ENCODE results near the gene OR1F1. TPM values are rescaled to one million over a fixed set of nuclear protein-coding genes. Genes with fewer than 3 reads are reported as not detected.

The OR1F1 gene
- total RNA-seq, 1 experiment from 2014 or later, result not detected

GRCh38 chr16:3147757-3148104, 40.3 kb upstream of the OR1F1 start:
- Histone ChIP-seq H3K4me2 (ENCODE audit: insufficient read depth, insufficient read length, low read length) (no peak overlapping the region), H4K5ac (ENCODE audit: insufficient read length, low read depth, low read length) (no peak overlapping the region), H3K27ac (ENCODE audit: insufficient read length, low read depth, low read length) (no peak overlapping the region), H3K56ac (ENCODE audit: insufficient read length, low read depth, low read length) (no peak overlapping the region), H3T11ph (ENCODE audit: low read length) (no peak overlapping the region), H3K27me3 (ENCODE audit: insufficient read depth, low read length) (no peaks in the 10 kb centered on the region), H2BK5ac (ENCODE audit: insufficient read length, low read length) (no peak overlapping the region), H3K23ac (ENCODE audit: insufficient read length, low read depth, low read length) (no peak overlapping the region), H4K20me1 (ENCODE audit: control insufficient read depth, insufficient read depth, insufficient read length) (no peaks in the 10 kb centered on the region), H3K23me2 (ENCODE audit: insufficient read length, low read depth, low read length, poor library complexity, severe bottlenecking) (peaks cover 13% of the 10 kb centered on the region), H3K14ac (ENCODE audit: insufficient read depth, low read length) (no peak overlapping the region), H3K18ac (ENCODE audit: insufficient read length, low read depth, low read length) (no peak overlapping the region), H3K9ac (ENCODE audit: extremely low read depth, insufficient read length, low read length) (no peak overlapping the region), H2BK20ac (ENCODE audit: low read depth, low read length, poor library complexity, severe bottlenecking) (no peak overlapping the region), H4K91ac (ENCODE audit: insufficient read length, low read depth, low read length) (no peak overlapping the region), H3K79me1 (ENCODE audit: insufficient read depth, low read depth, low read length, poor library complexity, severe bottlenecking) (no peaks in the 10 kb centered on the region), H2AFZ (ENCODE audit: low read length) (no peak overlapping the region), H3K4me1 (ENCODE audit: insufficient read depth, low read length) (no peaks in the 10 kb centered on the region), H2BK12ac (ENCODE audit: insufficient read length, low read depth, low read length) (no peak overlapping the region), H4K8ac (replicated peaks; ENCODE audit: insufficient read length, low read depth, low read length) (no peak overlapping the region), H3K4ac (ENCODE audit: low read depth, low read length) (no peak overlapping the region), H2BK15ac (ENCODE audit: low read depth, low read length) (no peak overlapping the region), H3K79me2 (ENCODE audit: insufficient read depth, low read length) (no peaks in the 10 kb centered on the region), H3K9me3 (ENCODE audit: control insufficient read depth, low read depth, low read length) (no peaks in the 10 kb centered on the region), H2AK5ac (ENCODE audit: insufficient read length, low read length) (no peak overlapping the region), H2BK120ac (ENCODE audit: low read depth, low read length, poor library complexity, severe bottlenecking) (no peak overlapping the region)
- Mint-ChIP-seq H3K27me3 (ENCODE audit: low read depth) (peaks cover 38% of the 10 kb centered on the region), H3K4me3 (no peak overlapping the region), H3K27ac (no peak overlapping the region), H3K36me3 (ENCODE audit: insufficient read depth in 1 of 3, low read depth in 3 of 3) (no peaks in the 10 kb centered on the region), H3K4me1 (peaks cover 7 to 12% of the 10 kb centered on the region in 2 experiments), H3K9me3 (peaks cover 2 to 8% of the 10 kb centered on the region in 2 experiments; a peak in 2 of 5 replicates)
- WGBS (ENCODE audit: extremely low coverage, insufficient read length, low lambda C conversion rate), result no CpG with 5 or more reads among the region's 5 CpGs
- no peak for DNase-seq
- TF ChIP-seq, protein P1, sequence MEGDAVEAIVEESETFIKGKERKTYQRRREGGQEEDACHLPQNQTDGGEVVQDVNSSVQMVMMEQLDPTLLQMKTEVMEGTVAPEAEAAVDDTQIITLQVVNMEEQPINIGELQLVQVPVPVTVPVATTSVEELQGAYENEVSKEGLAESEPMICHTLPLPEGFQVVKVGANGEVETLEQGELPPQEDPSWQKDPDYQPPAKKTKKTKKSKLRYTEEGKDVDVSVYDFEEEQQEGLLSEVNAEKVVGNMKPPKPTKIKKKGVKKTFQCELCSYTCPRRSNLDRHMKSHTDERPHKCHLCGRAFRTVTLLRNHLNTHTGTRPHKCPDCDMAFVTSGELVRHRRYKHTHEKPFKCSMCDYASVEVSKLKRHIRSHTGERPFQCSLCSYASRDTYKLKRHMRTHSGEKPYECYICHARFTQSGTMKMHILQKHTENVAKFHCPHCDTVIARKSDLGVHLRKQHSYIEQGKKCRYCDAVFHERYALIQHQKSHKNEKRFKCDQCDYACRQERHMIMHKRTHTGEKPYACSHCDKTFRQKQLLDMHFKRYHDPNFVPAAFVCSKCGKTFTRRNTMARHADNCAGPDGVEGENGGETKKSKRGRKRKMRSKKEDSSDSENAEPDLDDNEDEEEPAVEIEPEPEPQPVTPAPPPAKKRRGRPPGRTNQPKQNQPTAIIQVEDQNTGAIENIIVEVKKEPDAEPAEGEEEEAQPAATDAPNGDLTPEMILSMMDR (conservative IDR thresholded peaks at IDR 0.05), result no peak
